Frontal cortex (tissue), 4 donors: ENCODE results near the gene APOBEC3A. TPM values are rescaled to one million over a fixed set of nuclear protein-coding genes. Genes with fewer than 3 reads are reported as not detected.
"Not testable (repeated sequence)": the region's sequence is repeated elsewhere in the genome, so short reads cannot be mapped to it uniquely, and the experiment has no call there.

ENCODE experiments used
- DNase-seq, 2 donors: peaks; one replicate each; pipeline ENCODE4 v3.0.0; 2012; ENCODE audit warnings: low spot score in 2 of 2
- FAIRE-seq: peaks from 2 replicates; lab custom pipeline; 2012; peaks lifted over from hg19 to GRCh38; lab: Jason Lieb, UNC
- total RNA-seq: library from RNA; depleted of rRNA; stranded (reverse); fragments of >200 nt; gene quantifications from one replicate; pipeline ENCODE4 v1.2.3, GENCODE V29; 2014
- donor health status: control.
- donor health status: control.
- donor health status: control.

The APOBEC3A gene
- total RNA-seq, 1 donor from 2014 or later: not detected

GRCh38 chr22:39008271-39008850, 51.0 kb downstream of the APOBEC3A start:
- not testable (repeated sequence) for DNase-seq, FAIRE-seq

- FAIRE-seq: no peak
- no peak for DNase-seq
Measured at GRCh38 chr22:39010946-39011345, 53.5 kb downstream of the APOBEC3A start.

Other genes starting within 250 kb of the APOBEC3A start
- 78.7 TPM for gene SUN2, start 201.6 kb upstream of the APOBEC3A start, total RNA-seq
- 16.7 TPM for gene DNAL4, start 163.5 kb upstream of the APOBEC3A start, total RNA-seq
- gene NPTXR, start 113.6 kb upstream of the APOBEC3A start, total RNA-seq: 10.6 TPM
- 30.2 TPM for gene CBX6, start 85.4 kb upstream of the APOBEC3A start, total RNA-seq
- gene APOBEC3B, start 24.7 kb downstream of the APOBEC3A start, total RNA-seq: not detected
- not detected for gene APOBEC3C, start 56.6 kb downstream of the APOBEC3A start, total RNA-seq
- gene APOBEC3D, start 63.5 kb downstream of the APOBEC3A start, total RNA-seq: under 0.01 TPM
- gene APOBEC3F, start 83.3 kb downstream of the APOBEC3A start, total RNA-seq: 0.82 TPM
- gene APOBEC3G, start 119.7 kb downstream of the APOBEC3A start, total RNA-seq: 0.41 TPM
- not detected for gene APOBEC3H, start 139.6 kb downstream of the APOBEC3A start, total RNA-seq
- 6.1 TPM for gene CBX7, start 195.1 kb downstream of the APOBEC3A start, total RNA-seq